H1 (cell line): ENCODE results near the gene ANO9. TPM values are rescaled to one million over a fixed set of nuclear protein-coding genes. Genes with fewer than 3 reads are reported as not detected.

ENCODE experiments used
- CHD1 ChIP-seq: IDR thresholded peaks from 2 replicates; pipeline ENCODE4 v1.6.1; 2012; ENCODE audit warnings: low read depth, low read length, improper control_type of control experiment
- CHD2 ChIP-seq: IDR thresholded peaks from 2 replicates; pipeline ENCODE4 v1.6.1; 2012; ENCODE audit warnings: low read length, improper control_type of control experiment
- POLR2A ChIP-seq, 2 experiments: IDR thresholded peaks; 1 replicate in 1 of 2; 2 replicates in 1 of 2; pipeline ENCODE4 v1.6.1; 2011; ENCODE audit warnings: low read depth in 2 of 2, low read length in 2 of 2, mild to moderate bottlenecking in 2 of 2; ENCODE audit errors: control extremely low read depth in 1 of 2
- polyA plus RNA-seq, 7 experiments: library from polyadenylated mRNA; depleted of rRNA in 3 of 7; stranded (reverse) in 5 of 7; unstranded in 2 of 7; fragments of >200 nt in 5 of 7; fragments of 200-250 nt in 2 of 7; gene quantifications; 1 replicate in 5 of 7; 2 replicates in 1 of 7; 4 replicates in 1 of 7; pipeline versions ENCODE4 v1.2.1 to v1.2.3, GENCODE V29; 2011 to 2013; ENCODE audit warnings: missing spikeins in 2 of 7, mixed read lengths in 2 of 7
- total RNA-seq: library from RNA; stranded (reverse); fragmentation: NEBNext Ultra II Directional; extraction: Animal tissue kit (Norgen Biotek cat#: 25700); gene quantifications from 2 replicates; pipeline ENCODE4 v1.2.1, GENCODE V29; 2021
- TF ChIP-seq, protein P1 (sequence below): IDR thresholded peaks from 2 replicates; pipeline ENCODE4 v1.6.1; 2012; ENCODE audit warnings: inconsistent platforms
- TF ChIP-seq, protein P2 (sequence below): IDR thresholded peaks from 2 replicates; pipeline ENCODE4 v1.6.1; 2012; ENCODE audit warnings: low read length, inconsistent platforms
- TF ChIP-seq, protein P3 (sequence below), 3 experiments: IDR thresholded peaks; 1 replicate in 2 of 3; 2 replicates in 1 of 3; pipeline versions ENCODE4 v1.5.1 to v1.6.1; 2011; ENCODE audit warnings: low read length in 3 of 3, mild to moderate bottlenecking in 3 of 3, inconsistent platforms in 2 of 3, low read depth in 1 of 3, moderate library complexity in 1 of 3; ENCODE audit not compliant: insufficient read depth in 1 of 3; ENCODE audit errors: control extremely low read depth in 1 of 3

ANO9 gene
- total and polyA plus RNA-seq, 2 of the 8 experiments (the other 6 are each of a cell fraction or from before 2014, with no cell fraction given), result 20.0 to 20.7 TPM

DNA sequence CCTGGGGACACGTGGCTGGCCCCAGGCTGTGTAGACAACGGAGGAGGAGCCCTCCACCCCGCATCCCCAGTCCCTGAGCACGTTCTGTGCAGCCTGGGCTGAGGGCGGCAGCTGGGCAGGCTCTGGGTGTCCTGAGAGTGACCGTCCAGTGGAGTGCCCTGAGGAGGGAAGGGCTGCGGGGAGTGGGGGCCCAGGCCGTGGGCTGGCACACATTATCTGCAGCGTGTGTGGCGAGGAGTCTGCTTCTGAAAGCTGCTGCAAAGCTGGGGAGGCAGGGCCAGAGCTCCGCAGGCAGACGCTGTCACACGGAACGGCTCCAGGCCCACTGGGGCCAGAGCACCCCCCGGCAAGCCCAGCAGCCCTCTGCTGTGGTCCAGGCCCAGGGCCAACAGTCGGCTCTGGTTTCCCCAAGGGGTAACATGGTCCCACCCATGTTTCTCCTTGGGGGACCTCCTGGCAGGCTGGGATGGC lies 835 bp upstream of the ANO9 start (continued):
- TF ChIP-seq, protein P1, sequence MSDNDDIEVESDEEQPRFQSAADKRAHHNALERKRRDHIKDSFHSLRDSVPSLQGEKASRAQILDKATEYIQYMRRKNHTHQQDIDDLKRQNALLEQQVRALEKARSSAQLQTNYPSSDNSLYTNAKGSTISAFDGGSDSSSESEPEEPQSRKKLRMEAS, result no peak
- TF ChIP-seq CHD2 (no peak), CHD1 (no peak), POLR2A (IDR thresholded peaks at IDR 0.05; ENCODE audit: control extremely low read depth in 1 of 2, low read depth in 2 of 2, low read length in 2 of 2) (no peak)
- TF ChIP-seq, protein P2, sequence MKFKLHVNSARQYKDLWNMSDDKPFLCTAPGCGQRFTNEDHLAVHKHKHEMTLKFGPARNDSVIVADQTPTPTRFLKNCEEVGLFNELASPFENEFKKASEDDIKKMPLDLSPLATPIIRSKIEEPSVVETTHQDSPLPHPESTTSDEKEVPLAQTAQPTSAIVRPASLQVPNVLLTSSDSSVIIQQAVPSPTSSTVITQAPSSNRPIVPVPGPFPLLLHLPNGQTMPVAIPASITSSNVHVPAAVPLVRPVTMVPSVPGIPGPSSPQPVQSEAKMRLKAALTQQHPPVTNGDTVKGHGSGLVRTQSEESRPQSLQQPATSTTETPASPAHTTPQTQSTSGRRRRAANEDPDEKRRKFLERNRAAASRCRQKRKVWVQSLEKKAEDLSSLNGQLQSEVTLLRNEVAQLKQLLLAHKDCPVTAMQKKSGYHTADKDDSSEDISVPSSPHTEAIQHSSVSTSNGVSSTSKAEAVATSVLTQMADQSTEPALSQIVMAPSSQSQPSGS, result no peak
- TF ChIP-seq, protein P3, sequence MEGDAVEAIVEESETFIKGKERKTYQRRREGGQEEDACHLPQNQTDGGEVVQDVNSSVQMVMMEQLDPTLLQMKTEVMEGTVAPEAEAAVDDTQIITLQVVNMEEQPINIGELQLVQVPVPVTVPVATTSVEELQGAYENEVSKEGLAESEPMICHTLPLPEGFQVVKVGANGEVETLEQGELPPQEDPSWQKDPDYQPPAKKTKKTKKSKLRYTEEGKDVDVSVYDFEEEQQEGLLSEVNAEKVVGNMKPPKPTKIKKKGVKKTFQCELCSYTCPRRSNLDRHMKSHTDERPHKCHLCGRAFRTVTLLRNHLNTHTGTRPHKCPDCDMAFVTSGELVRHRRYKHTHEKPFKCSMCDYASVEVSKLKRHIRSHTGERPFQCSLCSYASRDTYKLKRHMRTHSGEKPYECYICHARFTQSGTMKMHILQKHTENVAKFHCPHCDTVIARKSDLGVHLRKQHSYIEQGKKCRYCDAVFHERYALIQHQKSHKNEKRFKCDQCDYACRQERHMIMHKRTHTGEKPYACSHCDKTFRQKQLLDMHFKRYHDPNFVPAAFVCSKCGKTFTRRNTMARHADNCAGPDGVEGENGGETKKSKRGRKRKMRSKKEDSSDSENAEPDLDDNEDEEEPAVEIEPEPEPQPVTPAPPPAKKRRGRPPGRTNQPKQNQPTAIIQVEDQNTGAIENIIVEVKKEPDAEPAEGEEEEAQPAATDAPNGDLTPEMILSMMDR (IDR thresholded peaks at IDR 0.05; ENCODE audit: control extremely low read depth in 1 of 3, insufficient read depth in 1 of 3, low read depth in 1 of 3, low read length in 3 of 3), result no peak
- TF ChIP-seq, all 59 proteins: peak for 0
